HG03571 (cell line): ENCODE measurements around the gene TBXAS1.

Experiments
- ATAC-seq: cut with Tn5 transposase; IDR thresholded peaks from one replicate; pipeline ENCODE4 v1.9.1; 2021; ENCODE audit not compliant: unreplicated experiment

The TBXAS1 gene

GRCh38 chr7:140018125-140019043 lies 189.3 kb downstream of the TBXAS1 start:
- no peak for ATAC-seq

- no peak for ATAC-seq
These were observed 190.1 kb downstream of the TBXAS1 start for GRCh38 chr7:140019172-140019571.

- ATAC-seq, result no peak
These were observed 190.5 kb downstream of the TBXAS1 start for GRCh38 chr7:140019606-140020005.

- ATAC-seq, result no peak
These were observed 192.5 kb downstream of the TBXAS1 start for GRCh38 chr7:140021603-140022002.

DNA sequence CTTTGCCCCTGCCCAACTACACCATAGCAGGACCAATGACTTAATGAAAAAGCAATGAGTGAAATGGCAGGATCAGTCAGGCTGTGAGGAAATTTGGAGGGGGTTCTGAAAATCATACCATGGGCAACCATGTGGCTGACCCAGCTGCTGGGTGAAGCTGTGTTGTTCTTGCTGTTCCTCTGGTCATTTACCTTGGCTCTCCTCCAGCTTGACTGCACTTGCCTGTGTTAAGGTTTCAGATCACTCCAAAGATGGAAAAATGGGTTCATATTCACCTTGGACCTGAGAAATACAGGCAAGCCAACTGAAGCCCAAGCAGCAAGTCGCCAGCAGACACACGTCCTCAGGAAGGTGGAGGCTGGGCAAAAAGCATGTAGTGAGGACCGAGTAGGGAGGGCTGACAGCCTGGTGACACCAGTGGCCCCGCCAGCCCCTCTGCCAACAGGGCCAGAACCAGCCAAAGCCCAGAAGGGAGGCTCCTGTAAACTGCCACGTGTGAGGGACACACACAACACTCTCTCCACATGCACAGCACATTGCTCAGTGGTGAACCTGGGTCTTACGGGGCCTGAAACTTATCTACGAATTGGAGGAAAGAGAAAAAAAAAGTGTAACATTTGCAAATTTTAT lies 193.6 kb downstream of the TBXAS1 start:
- ATAC-seq, result no peak

DNA sequence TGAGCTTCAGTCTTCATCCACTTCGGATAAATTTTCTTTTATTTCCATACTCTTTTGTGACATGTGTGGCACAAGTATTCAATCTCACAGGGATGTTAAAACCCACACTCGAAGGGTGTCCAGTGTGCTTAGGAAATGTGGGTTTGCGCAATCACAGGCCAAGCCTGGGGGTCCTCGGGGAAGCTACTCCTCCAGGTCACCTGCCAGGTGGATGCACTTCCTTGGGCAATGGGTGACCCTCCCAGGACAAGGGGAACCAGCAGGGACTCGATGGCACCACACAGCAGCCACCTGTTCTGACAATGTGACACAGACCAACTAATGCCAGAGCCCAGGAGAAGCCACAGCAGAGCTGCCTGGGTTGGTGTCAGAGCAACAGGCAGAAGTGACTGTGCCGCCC lies 194.7 kb downstream of the TBXAS1 start:
- no peak for ATAC-seq

GRCh38 chr7:140024585-140024984 lies 195.5 kb downstream of the TBXAS1 start:
- ATAC-seq, result no peak

DNA sequence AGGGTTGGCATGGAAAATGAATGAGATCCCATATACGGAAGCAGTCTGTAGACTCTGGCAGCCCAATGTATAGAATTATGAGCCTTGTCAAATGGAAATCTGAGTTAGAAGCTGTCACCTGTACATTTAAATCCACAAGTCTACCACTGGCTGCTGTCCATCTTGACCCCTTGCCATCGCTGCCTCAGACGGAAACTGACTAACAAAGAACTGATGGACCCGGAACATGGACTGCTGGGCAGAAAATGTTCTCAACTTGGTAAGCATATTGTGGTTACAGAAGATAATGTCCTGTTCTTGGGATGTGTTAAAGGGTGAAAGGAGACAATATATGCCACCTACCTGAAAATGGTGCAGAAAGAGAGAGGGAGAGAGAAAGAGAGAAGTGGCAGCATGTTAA lies 196.2 kb downstream of the TBXAS1 start:
- no peak for ATAC-seq

DNA sequence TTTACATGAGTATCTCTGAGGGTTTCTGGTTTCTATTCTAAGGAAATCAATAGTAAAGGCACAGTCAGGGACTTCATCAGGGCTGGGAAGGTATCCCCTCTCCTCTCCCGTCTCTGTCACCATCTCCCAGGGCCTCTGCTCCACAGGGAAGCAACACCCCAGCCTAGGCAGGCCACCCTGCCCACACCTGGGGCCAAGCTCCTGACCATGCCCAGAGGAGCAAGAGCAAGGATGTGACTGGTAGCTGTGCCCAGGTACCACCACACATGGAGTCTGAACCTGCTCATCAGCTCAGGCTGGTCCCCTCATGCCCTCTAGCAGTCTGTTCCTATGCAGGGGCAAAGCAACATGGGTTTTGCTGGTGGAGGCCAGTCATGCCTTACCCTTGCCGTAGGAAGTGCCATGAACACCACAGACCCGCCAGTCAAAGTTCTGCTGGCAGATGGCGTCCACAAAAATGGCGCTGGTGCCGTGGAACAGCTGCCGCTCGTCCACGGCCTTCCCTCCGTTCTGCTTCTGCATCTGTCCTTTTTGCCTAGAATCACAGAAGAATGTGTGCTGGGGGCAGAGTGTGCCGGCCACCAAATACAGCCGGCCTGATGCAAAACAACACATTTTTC lies 196.9 kb downstream of the TBXAS1 start:
- no peak for ATAC-seq

DNA sequence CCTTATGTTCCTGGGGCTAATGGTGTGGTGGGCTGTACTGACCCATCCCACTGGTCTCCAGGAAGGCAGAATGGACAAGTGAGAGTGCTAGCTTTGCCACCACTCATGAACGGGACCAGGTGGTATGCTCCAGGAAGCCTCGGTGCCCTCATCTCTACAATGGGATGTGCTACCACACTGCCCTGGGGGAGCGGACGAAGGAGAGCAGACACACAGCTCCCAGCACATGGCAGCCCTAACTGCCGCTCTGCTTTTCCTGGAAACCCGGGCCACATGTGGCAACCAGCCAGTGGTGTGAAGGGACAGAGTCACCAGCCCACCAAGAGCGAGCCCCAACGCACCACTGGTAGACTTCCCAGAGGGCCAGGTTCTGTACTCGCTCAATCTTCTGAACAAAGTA lies 197.9 kb downstream of the TBXAS1 start:
- no peak for ATAC-seq

DNA sequence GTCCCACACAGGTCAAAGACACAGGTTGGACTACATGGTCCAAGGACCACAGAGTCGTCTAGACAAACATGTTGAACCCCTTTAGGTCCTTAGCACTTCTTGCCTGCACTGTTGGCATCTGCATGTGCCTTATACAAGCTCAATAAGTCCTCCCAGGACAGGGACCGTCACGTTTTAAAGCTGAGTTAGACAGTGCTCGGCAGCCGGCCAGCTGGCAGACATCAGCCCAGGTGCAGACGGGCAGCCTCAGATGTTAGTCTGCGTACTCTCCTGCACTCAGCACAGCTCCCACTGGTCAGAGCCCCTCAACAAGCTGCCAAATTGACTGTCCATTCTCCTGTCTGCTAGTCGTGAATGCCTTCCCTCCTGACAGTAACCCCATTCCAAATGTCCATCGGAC lies 198.8 kb downstream of the TBXAS1 start:
- no peak for ATAC-seq

DNA sequence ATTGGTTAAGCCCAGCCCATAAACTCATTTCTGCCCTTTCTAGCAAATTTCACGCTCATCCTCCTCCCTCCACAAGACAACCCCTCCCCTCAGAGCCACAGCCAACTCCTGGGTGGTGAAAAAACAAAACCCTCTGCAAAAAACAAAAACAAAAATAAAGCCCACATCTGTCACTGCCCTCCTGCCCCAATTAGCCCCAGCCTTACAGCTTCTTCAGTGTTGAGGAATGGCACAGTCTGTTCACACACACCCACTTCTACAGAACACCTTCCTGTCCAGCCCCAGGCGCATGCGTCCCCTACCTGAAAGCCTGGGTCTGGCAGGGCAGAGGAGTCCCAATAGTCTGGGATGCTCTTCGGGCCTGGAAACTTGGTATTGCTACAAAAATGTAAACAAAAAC lies 199.2 kb downstream of the TBXAS1 start:
- no peak for ATAC-seq

GRCh38 chr7:140029072-140029471 lies 200.0 kb downstream of the TBXAS1 start:
- ATAC-seq, result no peak

DNA sequence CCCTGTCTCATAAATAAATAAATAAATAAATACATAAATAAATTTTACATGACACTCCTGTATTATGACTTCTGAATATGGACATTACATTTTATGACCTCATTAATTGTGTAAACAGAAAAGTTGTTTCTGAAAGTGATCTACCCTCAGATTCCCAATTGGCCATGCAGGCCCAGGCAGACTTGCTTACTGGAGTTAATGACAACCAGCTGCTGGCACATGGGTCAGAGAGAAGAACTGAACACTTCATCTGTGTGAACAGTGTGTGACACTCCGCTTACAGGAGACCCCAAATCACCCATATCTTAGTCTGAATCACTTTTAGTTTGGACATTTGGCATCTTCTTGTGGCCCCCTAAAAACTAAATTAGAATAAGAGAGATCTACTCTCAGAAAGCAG lies 202.3 kb downstream of the TBXAS1 start:
- no peak for ATAC-seq

GRCh38 chr7:140033036-140033435 lies 204.0 kb downstream of the TBXAS1 start:
- ATAC-seq, result no peak

GRCh38 chr7:140033779-140034363 lies 204.8 kb downstream of the TBXAS1 start:
- no peak for ATAC-seq

- ATAC-seq, result no peak
These were observed 205.4 kb downstream of the TBXAS1 start for GRCh38 chr7:140034421-140034820.

GRCh38 chr7:140035400-140036223 lies 206.5 kb downstream of the TBXAS1 start:
- no peak for ATAC-seq

DNA sequence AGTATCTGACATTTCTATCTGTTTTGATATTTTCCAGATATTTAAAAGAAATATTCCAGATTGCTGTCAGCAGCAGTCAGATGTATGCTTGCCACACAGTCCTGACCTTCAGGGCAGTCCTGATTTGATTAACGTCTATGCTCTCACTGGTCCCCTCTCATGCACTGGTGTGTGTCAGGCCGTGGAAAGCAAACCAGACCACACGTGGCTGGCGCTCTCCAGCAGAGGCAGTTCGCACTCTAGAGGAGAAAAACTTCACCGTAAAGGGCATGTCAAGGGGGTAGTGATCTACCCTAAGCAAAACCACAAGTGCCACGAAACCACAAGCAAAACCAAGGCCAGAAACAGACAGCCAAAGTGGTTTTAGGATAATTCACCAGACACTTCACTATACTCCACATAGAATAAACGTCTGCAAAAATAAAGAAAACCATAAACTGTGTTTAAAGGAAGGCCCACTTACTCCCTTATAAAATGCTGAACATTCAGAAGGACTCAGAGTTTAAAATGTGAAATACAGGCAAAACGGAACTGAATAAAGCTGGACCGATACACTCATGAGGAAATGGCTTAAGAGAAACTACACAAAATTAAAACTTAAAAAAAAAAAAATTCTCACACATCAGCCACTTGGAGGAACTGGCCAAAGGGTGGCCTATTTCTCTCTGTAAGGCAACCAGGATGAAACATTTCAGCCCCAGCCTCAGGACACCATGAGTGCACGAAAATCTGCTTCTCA lies 207.3 kb downstream of the TBXAS1 start:
- ATAC-seq, result peak; percentile 61

GRCh38 chr7:140039066-140039465 lies 210.0 kb downstream of the TBXAS1 start:
- no peak for ATAC-seq
